SU-DHL-6 (cell line): ENCODE measurements around the gene NUDT14.

Experiments used
- H2AFZ ChIP-seq: fragments of 200-600 bp; sonication (generic); 2 replicates; pipeline ENCODE4 v1.6.1; 2014; ENCODE audit warnings: low read depth, mild to moderate bottlenecking, moderate library complexity, mixed read lengths, antibody characterized with exemption, low read length; ENCODE audit not compliant: severe bottlenecking
- H3F3A ChIP-seq: fragments of 200-600 bp; shearing (Covaris generic); 2 replicates; pipeline ENCODE4 v1.6.0; 2016; ENCODE audit warnings: antibody characterized with exemption, mild to moderate bottlenecking; ENCODE audit not compliant: insufficient read depth
- H3K27ac ChIP-seq: fragments of 200-600 bp; sonication (generic); 2 replicates; pipeline ENCODE4 v1.5.1; 2016; ENCODE audit warnings: low read depth, mild to moderate bottlenecking, low read length, moderate library complexity, mixed read lengths
- H3K27me3 ChIP-seq: fragments of 200-600 bp; sonication (generic), shearing (Covaris generic); 2 replicates; pipeline ENCODE4 v1.6.0; 2014; ENCODE audit warnings: mild to moderate bottlenecking, low read length
- H3K36me3 ChIP-seq: fragments of 200-600 bp; sonication (generic); 2 replicates; pipeline ENCODE4 v1.6.1; 2014; ENCODE audit warnings: mild to moderate bottlenecking, low read length, mixed read lengths
- H3K4me2 ChIP-seq: fragments of 300-600, 200-600 bp; shearing (Covaris generic), sonication (generic); 2 replicates; pipeline ENCODE4 v1.6.0; 2014; ENCODE audit warnings: low read length, low read depth, mild to moderate bottlenecking; ENCODE audit not compliant: poor library complexity, severe bottlenecking
- H3K4me3 ChIP-seq: fragments of 200-600 bp; sonication (generic); 2 replicates; pipeline ENCODE4 v1.5.1; 2014; ENCODE audit warnings: antibody characterized with exemption, low read length, mild to moderate bottlenecking, mixed read lengths; ENCODE audit not compliant: insufficient read depth, poor library complexity, severe bottlenecking
- H3K79me2 ChIP-seq: fragments of 200-600 bp; sonication (generic); 2 replicates; pipeline ENCODE4 v1.6.1; 2014; ENCODE audit warnings: mild to moderate bottlenecking, low read length, moderate library complexity; ENCODE audit not compliant: insufficient read depth
- H3K9ac ChIP-seq: fragments of 200-600 bp; sonication (generic); 2 replicates; pipeline ENCODE4 v1.7.0; 2014; ENCODE audit warnings: mild to moderate bottlenecking, low read length
- H3K9me2 ChIP-seq: fragments of 200-600 bp; sonication (generic); replicated peaks from 2 replicates; pipeline ENCODE4 v1.6.1; 2014; ENCODE audit warnings: low read length; ENCODE audit not compliant: insufficient read depth
- H3K9me3 ChIP-seq: fragments of 200-600 bp; sonication (generic); 2 replicates; pipeline ENCODE4 v1.6.1; 2014; ENCODE audit warnings: low read length, mixed read lengths; ENCODE audit not compliant: insufficient read depth
- H4K20me1 ChIP-seq: fragments of 200-600 bp; sonication (generic); 2 replicates; pipeline ENCODE4 v1.6.1; 2014; ENCODE audit warnings: low read depth, mild to moderate bottlenecking, antibody characterized with exemption, low read length, moderate library complexity, mixed read lengths
- EZH2phosphoT487 ChIP-seq: fragments of 200-600 bp; sonication (generic), shearing (Covaris generic); conservative IDR thresholded peaks from 2 replicates; pipeline ENCODE4 v1.6.1; 2018; ENCODE audit warnings: mild to moderate bottlenecking, antibody characterized with exemption, low read length, moderate library complexity, mixed read lengths
- TF ChIP-seq, protein P1 (sequence below): fragments of 200-600 bp; sonication (generic); IDR thresholded peaks from one replicate; pipeline ENCODE4 v1.5.1; 2017; ENCODE audit warnings: antibody characterized with exemption, mild to moderate bottlenecking, low read length, moderate library complexity; ENCODE audit not compliant: insufficient read depth, poor library complexity, severe bottlenecking

NUDT14 gene

DNA sequence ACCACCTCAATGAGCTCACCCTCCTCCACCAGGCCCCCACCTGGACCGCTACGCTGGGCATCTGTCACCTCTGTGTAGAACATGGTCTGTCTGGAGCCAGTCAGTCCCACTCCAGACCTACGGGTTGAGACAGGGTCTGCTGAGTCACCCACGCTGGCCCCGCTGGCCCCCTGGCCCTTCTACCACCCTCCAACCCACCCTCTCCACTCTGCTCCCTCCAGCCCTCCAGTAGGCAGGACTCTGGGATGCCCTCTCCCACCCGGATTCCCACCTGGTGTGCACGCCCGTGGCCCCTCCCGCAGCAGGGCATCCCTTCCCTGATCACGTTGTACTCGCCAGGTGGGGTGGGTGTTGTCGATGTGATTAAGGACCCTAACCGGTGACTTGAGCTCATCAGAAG, 8.0 kb downstream of the NUDT14 start:
- Histone ChIP-seq H3K27me3 (no peaks in the 10 kb centered on the region), H3K9ac (no peak overlapping the region), H3K4me2 (no peak overlapping the region), H3K27ac (no peak overlapping the region), H3K36me3 (no peaks in the 10 kb centered on the region), H4K20me1 (no peaks in the 10 kb centered on the region), H3K4me3 (no peak overlapping the region), H3K9me3 (no peaks in the 10 kb centered on the region), H3F3A (no peaks in the 10 kb centered on the region), H3K79me2 (no peaks in the 10 kb centered on the region), H3K9me2 (no peaks in the 10 kb centered on the region), H2AFZ (no peak overlapping the region)
- TF ChIP-seq EZH2phosphoT487: no peak
- TF ChIP-seq, protein P1, sequence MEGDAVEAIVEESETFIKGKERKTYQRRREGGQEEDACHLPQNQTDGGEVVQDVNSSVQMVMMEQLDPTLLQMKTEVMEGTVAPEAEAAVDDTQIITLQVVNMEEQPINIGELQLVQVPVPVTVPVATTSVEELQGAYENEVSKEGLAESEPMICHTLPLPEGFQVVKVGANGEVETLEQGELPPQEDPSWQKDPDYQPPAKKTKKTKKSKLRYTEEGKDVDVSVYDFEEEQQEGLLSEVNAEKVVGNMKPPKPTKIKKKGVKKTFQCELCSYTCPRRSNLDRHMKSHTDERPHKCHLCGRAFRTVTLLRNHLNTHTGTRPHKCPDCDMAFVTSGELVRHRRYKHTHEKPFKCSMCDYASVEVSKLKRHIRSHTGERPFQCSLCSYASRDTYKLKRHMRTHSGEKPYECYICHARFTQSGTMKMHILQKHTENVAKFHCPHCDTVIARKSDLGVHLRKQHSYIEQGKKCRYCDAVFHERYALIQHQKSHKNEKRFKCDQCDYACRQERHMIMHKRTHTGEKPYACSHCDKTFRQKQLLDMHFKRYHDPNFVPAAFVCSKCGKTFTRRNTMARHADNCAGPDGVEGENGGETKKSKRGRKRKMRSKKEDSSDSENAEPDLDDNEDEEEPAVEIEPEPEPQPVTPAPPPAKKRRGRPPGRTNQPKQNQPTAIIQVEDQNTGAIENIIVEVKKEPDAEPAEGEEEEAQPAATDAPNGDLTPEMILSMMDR: no peak

DNA sequence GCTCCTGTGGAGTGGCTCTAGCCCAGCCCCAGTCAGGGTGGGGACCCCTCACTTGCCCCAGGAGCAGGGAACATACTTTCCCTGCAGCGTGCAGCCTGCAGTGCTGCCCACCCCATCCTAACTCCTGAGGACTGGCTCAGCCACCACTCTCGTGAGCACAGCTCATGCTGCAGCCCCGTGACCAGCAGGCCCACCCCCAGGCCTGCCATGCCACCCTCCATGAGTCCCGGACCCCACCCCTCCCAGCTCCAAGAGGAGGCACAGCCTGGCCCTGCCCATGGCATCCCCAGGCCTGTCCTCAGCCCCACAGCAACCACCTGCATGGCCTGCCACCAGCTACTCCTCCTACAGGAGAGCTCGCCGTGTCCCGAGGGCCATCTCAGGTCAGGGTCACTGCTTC, 8.6 kb downstream of the NUDT14 start:
- H3K79me2 ChIP-seq: no peaks in the 10 kb centered on the region
- H3K9me2 ChIP-seq: no peaks in the 10 kb centered on the region
- no peak for TF ChIP-seq EZH2phosphoT487
- TF ChIP-seq, protein P1: no peak
- no peak overlapping the region for H3K27ac ChIP-seq
- H3K9me3 ChIP-seq: no peaks in the 10 kb centered on the region
- no peaks in the 10 kb centered on the region for H3F3A ChIP-seq
- no peak overlapping the region for H2AFZ ChIP-seq
- no peaks in the 10 kb centered on the region for H3K27me3 ChIP-seq
- no peak overlapping the region for H3K4me3 ChIP-seq
- H3K9ac ChIP-seq: no peak overlapping the region
- H3K4me2 ChIP-seq: no peak overlapping the region
- H4K20me1 ChIP-seq: no peaks in the 10 kb centered on the region
- no peaks in the 10 kb centered on the region for H3K36me3 ChIP-seq

DNA sequence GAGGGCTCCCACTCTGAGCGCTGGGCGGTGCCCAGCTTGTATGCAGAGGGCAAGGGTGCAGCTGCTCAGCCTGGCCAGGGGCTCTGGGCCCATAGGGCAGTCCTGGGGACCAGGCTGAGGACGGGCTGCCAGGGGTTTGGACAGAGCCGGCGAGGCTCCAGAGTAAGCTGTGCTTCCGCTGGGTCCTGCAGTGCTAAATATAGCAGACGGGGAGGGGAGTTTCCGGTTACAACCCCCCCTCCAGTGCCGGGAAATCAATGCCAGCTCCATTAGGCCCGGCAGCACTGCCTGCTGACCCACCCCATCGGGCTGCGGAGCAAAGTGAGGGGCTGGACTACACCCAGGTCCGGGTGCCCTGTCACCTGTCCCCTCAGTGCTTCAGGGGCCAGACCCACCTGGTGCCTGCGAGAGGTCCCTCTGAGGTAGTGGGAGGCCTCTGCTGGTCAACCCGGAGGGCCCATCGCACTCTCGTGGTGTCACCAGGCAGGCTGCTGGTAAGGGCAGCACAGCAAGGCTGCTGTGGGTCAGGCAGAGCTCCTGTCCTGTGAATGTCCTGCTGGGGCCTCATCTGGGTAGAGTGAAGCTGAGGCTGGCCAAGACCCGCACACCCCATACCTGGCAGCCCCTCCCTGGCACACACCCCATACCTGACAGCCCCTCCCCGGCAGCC, 10.0 kb downstream of the NUDT14 start:
- Histone ChIP-seq H3K9me2 (no peaks in the 10 kb centered on the region), H3K36me3 (no peaks in the 10 kb centered on the region), H3K79me2 (no peaks in the 10 kb centered on the region), H3K4me3 (no peak overlapping the region), H4K20me1 (no peaks in the 10 kb centered on the region), H2AFZ (no peak overlapping the region), H3K27me3 (no peaks in the 10 kb centered on the region), H3K27ac (no peak overlapping the region), H3K9ac (no peak overlapping the region), H3K4me2 (no peak overlapping the region), H3F3A (no peaks in the 10 kb centered on the region), H3K9me3 (no peaks in the 10 kb centered on the region)
- TF ChIP-seq, protein P1: no peak
- TF ChIP-seq EZH2phosphoT487: no peak
